Stomach smooth muscle (tissue), 2 donors: Measurements from ENCODE around the gene ZNF396.
A peak's percentile ranks its signal among the peaks of the same experiment; 100 is the strongest.

Source experiments
- H3K27ac ChIP-seq: one replicate; pipeline ENCODE4 v1.7.0; 2013; ENCODE audit warnings: mild to moderate bottlenecking, low read length, inconsistent platforms
- H3K27me3 ChIP-seq, 2 donors: one replicate each; pipeline ENCODE4 v1.7.0; 2013; ENCODE audit warnings: low read length in 2 of 2; ENCODE audit not compliant: insufficient read depth in 2 of 2, control insufficient read depth in 1 of 2
- H3K36me3 ChIP-seq, 2 donors: one replicate each; pipeline ENCODE4 v1.7.0; 2013; ENCODE audit warnings: low read length in 2 of 2; ENCODE audit not compliant: control insufficient read depth in 2 of 2, insufficient read depth in 2 of 2
- H3K4me1 ChIP-seq: one replicate; pipeline ENCODE4 v1.7.0; 2013; ENCODE audit warnings: low read length; ENCODE audit not compliant: control insufficient read depth, insufficient read depth
- H3K4me3 ChIP-seq, 2 donors: one replicate each; pipeline ENCODE4 v1.7.0; 2013; ENCODE audit warnings: low read length in 2 of 2
- H3K9ac ChIP-seq, 2 donors: one replicate each; pipeline ENCODE4 v1.7.0; 2013; ENCODE audit warnings: low read length in 2 of 2, mild to moderate bottlenecking in 1 of 2
- H3K9me3 ChIP-seq, 2 donors: one replicate each; pipeline ENCODE4 v1.7.0; 2013; ENCODE audit warnings: low read length in 2 of 2; ENCODE audit not compliant: control insufficient read depth in 2 of 2
- donor health status: healthy.
- donor health status: Pancreatic carcinoma.

ZNF396 gene

GRCh38 chr18:35361570-35362321, 15.4 kb downstream of the ZNF396 start:
- Histone ChIP-seq H3K36me3 (no peaks in the 10 kb centered on the region), H3K9ac (no peak overlapping the region), H3K4me3 (no peak overlapping the region), H3K4me1 (no peaks in the 10 kb centered on the region), H3K27ac (no peak overlapping the region), H3K9me3 (no peaks in the 10 kb centered on the region), H3K27me3 (no peaks in the 10 kb centered on the region)

GRCh38 chr18:35355140-35355618, 22.0 kb downstream of the ZNF396 start:
- peaks cover 0 to 3% of the 10 kb centered on the region in 2 donors for H3K27me3 ChIP-seq
- H3K4me3 ChIP-seq: peak overlapping the region in 1 of 2 donors; percentile 65
- H3K9ac ChIP-seq: peak overlapping the region; percentile 12 to 58
- H3K27ac ChIP-seq: no peak overlapping the region
- H3K4me1 ChIP-seq: no peaks in the 10 kb centered on the region
- no peaks in the 10 kb centered on the region for H3K9me3 ChIP-seq
- no peaks in the 10 kb centered on the region for H3K36me3 ChIP-seq

- Histone ChIP-seq H3K27me3 (peaks cover 0 to 3% of the 10 kb centered on the region in 2 donors), H3K4me3 (no peak overlapping the region), H3K36me3 (no peaks in the 10 kb centered on the region), H3K4me1 (no peaks in the 10 kb centered on the region), H3K27ac (no peak overlapping the region), H3K9ac (no peak overlapping the region), H3K9me3 (no peaks in the 10 kb centered on the region)
These were observed 24.4 kb downstream of the ZNF396 start for GRCh38 chr18:35352778-35353177.

- Histone ChIP-seq H3K27ac (no peak overlapping the region), H3K4me3 (no peak overlapping the region), H3K36me3 (no peaks in the 10 kb centered on the region), H3K9ac (no peak overlapping the region), H3K4me1 (no peaks in the 10 kb centered on the region), H3K27me3 (peaks cover 0 to 3% of the 10 kb centered on the region in 2 donors), H3K9me3 (no peaks in the 10 kb centered on the region)
These were observed 24.9 kb downstream of the ZNF396 start for GRCh38 chr18:35352283-35352682.

GRCh38 chr18:35348001-35348400, 29.1 kb downstream of the ZNF396 start:
- H3K9me3 ChIP-seq: no peaks in the 10 kb centered on the region
- H3K9ac ChIP-seq: no peak overlapping the region
- H3K27me3 ChIP-seq: peaks cover 0 to 3% of the 10 kb centered on the region in 2 donors
- H3K4me1 ChIP-seq: peaks cover 9% of the 10 kb centered on the region
- H3K4me3 ChIP-seq: no peak overlapping the region
- H3K36me3 ChIP-seq: no peaks in the 10 kb centered on the region
- H3K27ac ChIP-seq: no peak overlapping the region

GRCh38 chr18:35345950-35346349, 31.2 kb downstream of the ZNF396 start:
- Histone ChIP-seq H3K9ac (no peak overlapping the region), H3K4me1 (peaks cover 14% of the 10 kb centered on the region), H3K27ac (no peak overlapping the region), H3K36me3 (peaks cover 0 to 2% of the 10 kb centered on the region in 2 donors), H3K4me3 (no peak overlapping the region), H3K27me3 (no peaks in the 10 kb centered on the region), H3K9me3 (no peaks in the 10 kb centered on the region)

GRCh38 chr18:35345460-35345921, 31.6 kb downstream of the ZNF396 start:
- Histone ChIP-seq H3K27me3 (no peaks in the 10 kb centered on the region), H3K9ac (peak overlapping the region in 1 of 2 donors; percentile 7), H3K4me1 (peaks cover 14% of the 10 kb centered on the region), H3K27ac (peak overlapping the region; percentile 97), H3K9me3 (no peaks in the 10 kb centered on the region), H3K4me3 (peak overlapping the region in 1 of 2 donors; percentile 17), H3K36me3 (peaks cover 0 to 3% of the 10 kb centered on the region in 2 donors)

GRCh38 chr18:35344736-35345459, 32.2 kb downstream of the ZNF396 start:
- Histone ChIP-seq H3K9me3 (no peaks in the 10 kb centered on the region), H3K4me1 (peaks cover 14% of the 10 kb centered on the region), H3K27ac (peak overlapping the region; percentile 97), H3K36me3 (peaks cover 5 to 6% of the 10 kb centered on the region in 2 donors), H3K9ac (peak overlapping the region; percentile 97), H3K27me3 (no peaks in the 10 kb centered on the region), H3K4me3 (peak overlapping the region; percentile 77 to 94)

- Histone ChIP-seq H3K36me3 (peaks cover 12 to 13% of the 10 kb centered on the region in 2 donors), H3K27me3 (no peaks in the 10 kb centered on the region), H3K4me3 (peak within 1 kb of the TSS; percentile 77 to 94), H3K9ac (peak within 1 kb of the TSS; percentile 97), H3K4me1 (peaks cover 14% of the 10 kb centered on the region), H3K27ac (peak within 1 kb of the TSS; percentile 97), H3K9me3 (no peaks in the 10 kb centered on the region)
These were observed 33.0 kb downstream of the ZNF396 start, which contains the start of gene ZNF24 for GRCh38 chr18:35343936-35344735. ZNF24 (minus strand) TSS chr18:35344420; CDS start chr18:35340650, 3,770 bp downstream.

- peak overlapping the region; percentile 97 for H3K27ac ChIP-seq
- peaks cover 17 to 18% of the 10 kb centered on the region in 2 donors for H3K36me3 ChIP-seq
- H3K9ac ChIP-seq: peak overlapping the region; percentile 97
- H3K4me3 ChIP-seq: peak overlapping the region; percentile 77 to 94
- H3K27me3 ChIP-seq: no peaks in the 10 kb centered on the region
- H3K9me3 ChIP-seq: no peaks in the 10 kb centered on the region
- peaks cover 14% of the 10 kb centered on the region for H3K4me1 ChIP-seq
These were observed 33.6 kb downstream of the ZNF396 start for GRCh38 chr18:35343488-35343935.
